ENCODE measurements around the gene PDXK.

Gene PDXK

GRCh38 chr21:43779660-43780059 is 60.7 kb downstream of the PDXK start:
- DNase-seq (ENCODE audit: low read depth, low spot score), result no peak

GRCh38 chr21:43781846-43782245 is 62.9 kb downstream of the PDXK start:
- no peak for DNase-seq (ENCODE audit: low read depth, low spot score)

- no peak for DNase-seq (ENCODE audit: low read depth, low spot score)
Observed at GRCh38 chr21:43782431-43783097, 63.6 kb downstream of the PDXK start.

- no peak for DNase-seq (ENCODE audit: low read depth, low spot score)
Observed at GRCh38 chr21:43783098-43783700, 64.3 kb downstream of the PDXK start.

- DNase-seq (ENCODE audit: low read depth, low spot score), result no peak
Observed at GRCh38 chr21:43785134-43785533, 66.2 kb downstream of the PDXK start.

GRCh38 chr21:43786300-43786806 is 67.4 kb downstream of the PDXK start:
- no peak for DNase-seq (ENCODE audit: low read depth, low spot score)

- DNase-seq (ENCODE audit: low read depth, low spot score), result no peak
Observed at GRCh38 chr21:43786807-43787440, 68.0 kb downstream of the PDXK start.

- peak; percentile 96 for DNase-seq (ENCODE audit: low read depth, low spot score)
Observed at GRCh38 chr21:43789276-43790009, 70.5 kb downstream of the PDXK start, which contains the start of gene RRP1. RRP1 (plus strand) TSS chr21:43789577; CDS start chr21:43789630, 53 bp downstream.

GRCh38 chr21:43790010-43790524 is 71.1 kb downstream of the PDXK start:
- no peak for DNase-seq (ENCODE audit: low read depth, low spot score)

- DNase-seq (ENCODE audit: low read depth, low spot score), result no peak
Observed at GRCh38 chr21:43792406-43792805, 73.5 kb downstream of the PDXK start.

GRCh38 chr21:43793243-43793642 is 74.3 kb downstream of the PDXK start:
- DNase-seq (ENCODE audit: low read depth, low spot score), result no peak

GRCh38 chr21:43794311-43794710 is 75.4 kb downstream of the PDXK start:
- no peak for DNase-seq (ENCODE audit: low read depth, low spot score)

- DNase-seq (ENCODE audit: low read depth, low spot score), result no peak
Observed at GRCh38 chr21:43794857-43795256, 75.9 kb downstream of the PDXK start.

- DNase-seq (ENCODE audit: low read depth, low spot score), result no peak
Observed at GRCh38 chr21:43797415-43797814, 78.5 kb downstream of the PDXK start.

- DNase-seq (ENCODE audit: low read depth, low spot score), result no peak
Observed at GRCh38 chr21:43797925-43798715, 79.2 kb downstream of the PDXK start.

GRCh38 chr21:43799301-43799840 is 80.4 kb downstream of the PDXK start:
- no peak for DNase-seq (ENCODE audit: low read depth, low spot score)

- DNase-seq (ENCODE audit: low read depth, low spot score), result no peak
Observed at GRCh38 chr21:43800124-43800523, 81.2 kb downstream of the PDXK start.

GRCh38 chr21:43800566-43800965 is 81.6 kb downstream of the PDXK start:
- DNase-seq (ENCODE audit: low read depth, low spot score), result no peak

GRCh38 chr21:43801006-43801783 is 82.3 kb downstream of the PDXK start:
- no peak for DNase-seq (ENCODE audit: low read depth, low spot score)

- DNase-seq (ENCODE audit: low read depth, low spot score), result no peak
Observed at GRCh38 chr21:43802713-43803313, 83.9 kb downstream of the PDXK start.
